NCI-H146 treated with DMSO at 0.1 percent for 48 hours (cell line): ENCODE results near the gene FMNL2.

Source experiments
- DNase-seq: peaks from one replicate; lab custom pipeline; 2025; ENCODE audit not compliant: unreplicated experiment; lab: John Stamatoyannopoulos, UW

FMNL2 gene

GRCh38 chr2:152446213-152446612 lies 111.2 kb downstream of the FMNL2 start:
- DNase-seq, result no peak

DNA sequence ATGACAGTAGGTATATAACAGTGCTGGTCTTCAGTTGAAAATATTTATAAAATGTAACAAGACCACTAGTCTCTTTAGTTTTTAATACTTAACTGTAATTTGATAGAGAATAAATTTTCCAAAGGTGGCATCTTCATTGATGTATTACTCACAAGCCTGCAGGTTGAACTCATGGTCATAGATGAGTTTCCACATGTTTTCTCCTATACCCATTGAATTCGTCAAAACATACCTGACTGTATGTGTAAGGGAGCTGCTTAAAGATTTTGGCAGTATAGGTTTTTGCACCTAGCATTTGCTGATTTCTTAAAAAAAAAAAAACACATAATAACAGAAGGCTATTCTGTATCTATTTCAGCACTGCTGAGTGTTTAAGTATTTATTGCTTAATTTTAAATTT lies 112.9 kb downstream of the FMNL2 start:
- no peak for DNase-seq

GRCh38 chr2:152448606-152449005 lies 113.6 kb downstream of the FMNL2 start:
- DNase-seq, result no peak

GRCh38 chr2:152449578-152449977 lies 114.6 kb downstream of the FMNL2 start:
- DNase-seq, result no peak

- no peak for DNase-seq
Observed at GRCh38 chr2:152450176-152450575, 115.2 kb downstream of the FMNL2 start.

GRCh38 chr2:152452256-152452973 lies 117.4 kb downstream of the FMNL2 start:
- no peak for DNase-seq

DNA sequence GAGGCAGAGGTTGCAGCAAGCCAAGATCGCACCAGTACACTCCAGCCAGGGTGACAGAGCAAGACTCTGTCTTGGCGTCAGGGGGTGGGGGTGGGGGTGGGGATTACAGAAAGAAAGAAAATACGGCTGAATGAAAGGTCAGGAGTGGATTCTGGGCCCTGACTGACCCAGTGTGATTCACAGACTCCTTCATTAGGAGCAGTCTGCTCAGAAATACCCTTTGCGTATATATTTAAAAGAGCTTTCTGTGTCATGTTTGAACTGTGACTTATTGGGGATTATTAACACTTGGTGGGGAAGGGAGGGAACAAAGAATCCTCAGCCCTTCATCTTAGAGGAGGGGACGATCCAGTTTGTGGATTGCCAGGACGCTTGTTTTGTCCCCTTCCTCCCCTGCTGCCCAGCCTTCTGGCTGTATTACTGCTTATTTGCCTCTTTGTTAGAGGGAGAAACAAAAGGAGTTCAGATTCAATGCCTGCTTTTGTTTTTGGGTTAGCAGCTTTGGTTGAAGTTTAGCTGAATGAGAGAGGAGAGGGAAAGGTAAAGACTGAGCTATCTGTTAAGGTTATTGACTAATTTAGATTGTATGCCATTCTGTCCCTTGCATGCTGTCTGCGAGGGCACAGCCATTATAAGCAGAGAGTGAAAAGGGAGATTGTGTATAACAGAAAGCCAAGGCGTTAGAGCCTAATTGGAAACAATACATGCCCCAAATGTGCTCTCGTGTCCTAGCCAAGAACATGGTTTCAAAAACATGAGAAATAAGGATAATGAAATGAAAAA lies 118.3 kb downstream of the FMNL2 start:
- no peak for DNase-seq

DNA sequence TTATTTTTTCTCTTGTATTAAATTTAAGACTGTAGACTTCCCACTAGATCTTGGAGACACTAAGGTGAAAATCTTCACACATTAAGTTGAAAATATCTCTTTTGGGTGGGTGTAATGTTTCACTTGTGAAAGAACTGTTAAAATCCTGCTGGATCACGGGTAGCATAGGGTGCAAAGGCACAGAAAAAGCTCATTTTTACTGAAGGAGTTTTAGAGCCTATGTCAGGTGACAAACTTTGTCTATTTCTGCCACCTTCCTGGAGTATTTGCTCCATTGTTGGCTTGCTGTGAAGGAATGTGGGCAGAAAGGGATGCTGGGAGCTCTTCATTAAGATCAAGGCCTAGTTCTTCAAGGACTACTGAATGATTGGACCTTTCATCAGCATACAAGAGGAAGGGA lies 119.4 kb downstream of the FMNL2 start:
- no peak for DNase-seq

GRCh38 chr2:152454960-152455359 lies 120.0 kb downstream of the FMNL2 start:
- DNase-seq, result no peak

DNA sequence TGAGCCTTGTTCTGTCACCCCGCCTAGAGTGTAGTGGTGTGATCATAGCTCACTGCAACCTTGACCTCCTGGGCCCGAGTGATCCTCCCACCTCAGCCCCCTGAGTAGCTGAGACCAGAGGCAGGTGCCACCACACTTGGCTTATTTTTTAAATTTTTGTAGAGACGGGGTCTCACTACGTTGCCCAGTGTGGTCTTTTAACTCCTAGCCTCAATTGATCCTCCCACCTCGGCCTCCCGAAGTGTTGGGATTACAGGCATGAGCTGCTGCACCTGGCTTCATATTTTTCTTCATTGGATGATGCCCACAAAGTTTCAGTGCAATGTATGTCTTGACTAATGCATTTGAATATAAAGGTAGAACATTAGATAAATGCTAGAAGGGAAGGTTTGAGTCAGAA lies 120.8 kb downstream of the FMNL2 start:
- DNase-seq, result no peak

DNA sequence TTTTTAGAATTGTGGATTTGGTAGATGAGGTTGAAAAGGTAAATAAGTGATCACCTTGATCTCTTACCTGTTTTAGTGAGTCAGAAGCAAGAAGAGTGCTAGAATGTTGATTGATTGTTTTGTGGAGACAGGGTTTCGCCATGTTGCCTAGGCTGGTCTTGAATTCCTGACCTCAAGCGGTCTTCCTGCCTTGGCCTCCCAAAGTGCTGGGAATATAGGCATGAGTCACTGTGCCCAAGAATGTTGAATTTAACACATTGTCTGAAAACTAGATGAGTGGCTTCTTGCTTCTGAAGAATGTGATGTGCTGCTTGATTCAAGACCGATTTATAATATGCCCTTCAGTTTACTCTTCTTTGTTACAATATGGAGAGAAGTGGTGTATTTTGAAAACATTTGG lies 121.3 kb downstream of the FMNL2 start:
- DNase-seq, result no peak

DNA sequence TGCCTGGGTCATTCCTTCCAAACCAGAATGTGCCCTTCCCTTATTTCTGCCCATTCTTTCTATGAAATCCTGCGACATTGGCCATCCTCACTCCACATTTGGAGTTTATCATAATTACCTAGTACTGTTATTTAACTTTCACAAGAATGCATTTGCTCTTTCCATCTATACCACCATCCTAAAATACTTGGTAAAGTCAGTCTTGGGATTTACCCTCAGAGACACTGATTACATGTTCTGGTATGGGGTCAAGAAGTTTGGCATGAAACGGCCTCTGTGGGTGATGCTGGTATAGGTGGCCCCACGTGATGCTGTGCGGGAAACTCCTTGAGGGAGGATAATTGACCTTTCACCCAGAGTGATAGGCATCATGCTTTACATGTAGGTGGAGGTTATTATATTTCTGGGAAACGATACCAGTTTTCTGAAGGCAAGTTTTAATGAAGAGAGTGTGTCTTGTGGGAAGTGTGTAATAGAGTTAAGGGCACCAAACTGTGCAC lies 123.5 kb downstream of the FMNL2 start:
- no peak for DNase-seq

DNA sequence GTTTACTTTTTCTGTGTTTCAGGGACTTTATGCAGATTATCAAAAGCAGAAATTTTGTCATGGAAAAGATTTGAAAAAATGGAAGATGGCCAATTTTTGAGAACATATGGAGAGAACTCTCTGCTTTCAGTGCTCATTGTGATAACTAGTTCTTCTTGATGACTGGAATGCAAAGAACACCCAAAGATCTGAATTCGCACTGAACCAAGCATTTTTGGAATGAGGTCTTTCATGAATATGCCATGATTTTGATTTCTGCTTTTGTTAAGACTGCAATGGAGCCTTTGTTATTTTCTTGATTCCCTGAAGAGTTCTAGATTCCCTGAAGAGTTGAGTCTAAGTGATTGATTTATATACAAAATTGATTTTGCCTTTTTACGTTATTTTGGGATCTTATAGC lies 124.1 kb downstream of the FMNL2 start:
- no peak for DNase-seq

GRCh38 chr2:152460567-152460966 lies 125.6 kb downstream of the FMNL2 start:
- DNase-seq, result no peak

DNA sequence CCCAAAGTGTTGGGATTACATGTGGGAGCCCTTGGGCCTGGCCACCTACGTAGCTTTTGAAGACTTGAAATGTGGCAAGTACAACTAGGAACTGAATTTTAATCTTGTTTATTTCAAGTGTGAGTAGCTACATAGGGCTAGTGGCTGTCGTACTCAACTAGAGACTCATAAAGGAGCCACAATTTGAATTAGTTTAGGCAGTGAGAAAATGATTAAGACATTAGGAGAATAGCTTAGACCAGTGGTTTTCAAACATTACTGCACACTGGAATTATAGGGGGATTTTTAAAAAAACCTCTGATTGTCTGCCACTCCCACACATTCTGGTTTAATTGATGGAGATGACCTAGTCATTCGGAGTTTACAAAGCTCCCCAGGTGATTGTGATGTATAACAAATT lies 127.1 kb downstream of the FMNL2 start:
- no peak for DNase-seq

- DNase-seq, result no peak
Observed at GRCh38 chr2:152462779-152463178, 127.8 kb downstream of the FMNL2 start.

DNA sequence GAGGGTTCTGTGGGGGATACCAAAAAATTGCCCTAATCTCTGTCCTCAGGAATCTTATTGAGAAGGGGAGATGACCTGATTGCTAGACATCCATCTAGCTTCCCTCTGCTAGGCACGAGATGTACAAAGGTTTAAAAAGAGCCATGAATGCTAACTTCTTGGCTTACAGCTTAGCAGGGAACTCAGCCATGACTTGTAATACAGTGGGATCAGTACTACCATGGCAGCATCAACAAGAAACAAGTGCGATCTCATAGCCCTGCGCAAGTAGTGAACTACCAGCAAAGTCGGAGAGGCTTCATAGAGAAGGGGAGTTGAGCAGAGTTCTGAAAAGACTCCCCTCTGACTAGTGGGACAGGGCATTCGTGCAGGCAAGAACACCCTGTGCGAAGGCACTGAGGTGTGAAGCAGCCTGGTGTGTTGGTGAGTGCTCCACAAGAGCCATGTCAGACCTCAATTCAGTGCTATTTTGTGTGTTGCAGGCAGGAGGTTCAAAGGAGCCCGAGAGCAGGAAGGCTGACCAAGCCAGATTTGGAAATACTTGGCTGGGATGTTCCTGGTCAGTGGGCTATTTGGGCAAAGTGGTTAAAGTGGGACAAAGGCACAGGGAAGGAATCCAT lies 130.0 kb downstream of the FMNL2 start:
- DNase-seq, result no peak

DNA sequence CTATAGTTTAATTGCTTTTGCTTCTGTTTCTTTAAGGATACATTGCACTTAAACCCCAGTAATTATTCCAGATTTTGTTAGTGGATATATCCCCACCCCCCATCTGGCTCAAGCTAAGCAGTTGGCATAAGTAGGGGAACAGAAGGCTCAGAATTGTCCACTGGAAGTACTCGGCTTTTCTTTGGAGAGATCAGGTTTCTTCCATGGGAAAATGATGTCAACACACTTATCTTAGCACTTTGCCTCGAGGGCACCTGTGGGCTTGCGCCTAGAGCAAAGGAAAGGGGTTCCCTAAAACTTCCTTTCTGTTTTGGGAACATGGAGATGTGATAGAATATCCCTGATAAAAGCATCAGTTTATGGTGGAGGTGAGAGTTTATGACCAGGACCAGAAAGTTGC lies 130.6 kb downstream of the FMNL2 start:
- DNase-seq, result no peak

GRCh38 chr2:152466041-152466440 lies 131.1 kb downstream of the FMNL2 start:
- no peak for DNase-seq

DNA sequence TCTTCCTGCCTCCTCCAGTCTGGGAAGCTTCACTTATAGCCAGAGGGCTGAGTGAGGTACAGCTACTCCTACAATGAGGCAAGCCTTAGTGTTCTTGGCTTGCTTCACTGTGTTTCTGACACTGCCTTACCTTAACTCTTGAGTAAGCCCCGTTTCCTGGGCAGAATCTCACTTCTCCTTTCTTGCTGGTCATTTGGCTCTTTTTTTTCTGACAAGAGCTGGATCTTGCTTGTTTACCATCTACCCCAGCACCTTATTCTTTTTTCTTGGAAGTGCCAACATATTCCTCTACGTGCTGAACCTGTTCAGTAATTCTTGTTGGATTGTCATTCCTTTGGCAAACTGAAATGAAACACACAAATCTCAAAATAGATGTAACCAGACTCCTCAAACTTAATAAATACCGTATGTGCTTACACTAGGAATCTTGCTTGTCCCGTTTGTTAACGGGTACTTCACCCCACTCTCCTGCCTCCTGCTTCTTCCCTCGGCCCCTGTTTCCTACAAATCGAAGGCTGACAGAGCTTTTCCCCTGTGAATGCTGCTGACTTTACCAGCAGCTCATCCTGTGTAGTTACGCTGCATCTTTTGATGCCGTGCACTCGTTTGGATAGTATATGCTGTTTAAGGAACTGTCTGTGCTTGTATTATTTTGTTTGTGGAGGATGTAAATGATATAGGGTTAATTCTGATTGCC lies 132.2 kb downstream of the FMNL2 start:
- DNase-seq, result no peak

GRCh38 chr2:152467677-152468410 lies 132.9 kb downstream of the FMNL2 start:
- DNase-seq, result no peak
